Ovary (tissue), 3 donors: ENCODE measurements around the gene GPR25.

Experiments used
- POLR2A ChIP-seq: fragments of 450-650 bp; IDR thresholded peaks from one replicate; pipeline ENCODE4 v1.6.1; 2017; ENCODE audit warnings: antibody characterized with exemption, mild to moderate bottlenecking, moderate library complexity
- TF ChIP-seq, protein P1 (sequence below), 3 donors: fragments of 450-650 bp in 2 of 3; fragments of 200-600 bp in 1 of 3; IDR thresholded peaks; one replicate each; pipeline versions ENCODE4 v1.5.1 to v1.8.0; 2016 to 2022; ENCODE audit warnings: antibody characterized with exemption in 3 of 3, mild to moderate bottlenecking in 1 of 3
- donor health status: DM: no; HTN: no; CAD: no.

DNA sequence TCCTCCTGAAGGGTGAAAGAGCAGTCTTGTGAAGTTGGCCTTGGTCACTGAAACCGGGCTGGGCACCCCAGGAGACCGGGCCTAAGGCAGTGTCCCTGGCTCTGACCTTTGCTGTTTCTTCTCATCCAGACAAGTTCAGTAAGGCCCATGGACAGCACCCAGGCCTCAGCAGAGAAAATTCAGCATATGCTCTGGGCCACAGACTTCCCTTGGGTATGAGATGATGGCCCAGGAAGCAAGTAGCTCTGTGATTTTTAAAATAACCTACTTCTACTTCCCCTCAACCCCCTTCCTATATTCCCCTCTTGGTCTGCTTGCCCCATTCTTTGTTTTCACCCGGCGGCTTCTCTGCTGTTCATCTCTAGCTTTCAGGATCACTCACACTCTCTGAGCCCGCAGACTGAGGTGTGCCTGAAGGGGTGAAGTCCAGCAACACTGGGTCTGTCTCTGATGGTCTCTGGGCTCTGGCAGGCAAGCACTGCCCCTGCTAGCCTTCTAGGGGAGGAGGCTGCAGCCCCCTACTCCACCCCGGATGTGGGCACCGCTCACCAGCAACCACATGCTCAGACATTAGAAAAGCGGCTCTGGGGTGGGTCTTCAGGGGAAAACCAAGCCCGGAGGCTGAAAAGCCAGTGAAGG is 2.9 kb upstream of the GPR25 start:
- TF ChIP-seq, protein P1, sequence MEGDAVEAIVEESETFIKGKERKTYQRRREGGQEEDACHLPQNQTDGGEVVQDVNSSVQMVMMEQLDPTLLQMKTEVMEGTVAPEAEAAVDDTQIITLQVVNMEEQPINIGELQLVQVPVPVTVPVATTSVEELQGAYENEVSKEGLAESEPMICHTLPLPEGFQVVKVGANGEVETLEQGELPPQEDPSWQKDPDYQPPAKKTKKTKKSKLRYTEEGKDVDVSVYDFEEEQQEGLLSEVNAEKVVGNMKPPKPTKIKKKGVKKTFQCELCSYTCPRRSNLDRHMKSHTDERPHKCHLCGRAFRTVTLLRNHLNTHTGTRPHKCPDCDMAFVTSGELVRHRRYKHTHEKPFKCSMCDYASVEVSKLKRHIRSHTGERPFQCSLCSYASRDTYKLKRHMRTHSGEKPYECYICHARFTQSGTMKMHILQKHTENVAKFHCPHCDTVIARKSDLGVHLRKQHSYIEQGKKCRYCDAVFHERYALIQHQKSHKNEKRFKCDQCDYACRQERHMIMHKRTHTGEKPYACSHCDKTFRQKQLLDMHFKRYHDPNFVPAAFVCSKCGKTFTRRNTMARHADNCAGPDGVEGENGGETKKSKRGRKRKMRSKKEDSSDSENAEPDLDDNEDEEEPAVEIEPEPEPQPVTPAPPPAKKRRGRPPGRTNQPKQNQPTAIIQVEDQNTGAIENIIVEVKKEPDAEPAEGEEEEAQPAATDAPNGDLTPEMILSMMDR (IDR thresholded peaks at IDR 0.05), result no peak
- TF ChIP-seq POLR2A, result no peak
